Fibroblast of skin of back (primary cell): ENCODE results near the gene MAPK8IP2.

Source experiments
- DNase-seq: peaks from one replicate; pipeline ENCODE4 v3.0.0-alpha.2; 2013

MAPK8IP2 gene

GRCh38 chr22:50576070-50576469 is 24.5 kb upstream of the MAPK8IP2 start:
- peak; percentile 41 for DNase-seq

GRCh38 chr22:50576806-50577696 is 23.5 kb upstream of the MAPK8IP2 start:
- DNase-seq: no peak

- DNase-seq: no peak
These were observed 23.0 kb upstream of the MAPK8IP2 start for GRCh38 chr22:50577697-50577986.

GRCh38 chr22:50577987-50578775 is 22.4 kb upstream of the MAPK8IP2 start, which contains the start of gene CPT1B:
Gene CPT1B (minus strand): TSS chr22:50578427. CDS start chr22:50577915, 512 bp downstream.
- DNase-seq: peak; percentile 42

- DNase-seq: no peak
These were observed 21.8 kb upstream of the MAPK8IP2 start for GRCh38 chr22:50578776-50579310.

- no peak for DNase-seq
These were observed 20.8 kb upstream of the MAPK8IP2 start for GRCh38 chr22:50579752-50580151.

GRCh38 chr22:50581031-50581949 is 19.3 kb upstream of the MAPK8IP2 start:
- no peak for DNase-seq

GRCh38 chr22:50581950-50582492 is 18.6 kb upstream of the MAPK8IP2 start:
- DNase-seq: peak; percentile 9

GRCh38 chr22:50582493-50583293 is 17.9 kb upstream of the MAPK8IP2 start, which contains the start of gene CHKB:
Gene CHKB (minus strand): TSS chr22:50582849. CDS start chr22:50582781, 68 bp downstream.
- peak; percentile 98 for DNase-seq

GRCh38 chr22:50583294-50583861 is 17.2 kb upstream of the MAPK8IP2 start:
- DNase-seq: no peak

- DNase-seq: no peak
These were observed 16.2 kb upstream of the MAPK8IP2 start for GRCh38 chr22:50584106-50585096.

- no peak for DNase-seq
These were observed 15.4 kb upstream of the MAPK8IP2 start for GRCh38 chr22:50585238-50585637.

GRCh38 chr22:50585781-50586180 is 14.8 kb upstream of the MAPK8IP2 start:
- no peak for DNase-seq

GRCh38 chr22:50586416-50586815 is 14.2 kb upstream of the MAPK8IP2 start:
- DNase-seq: no peak

- DNase-seq: no peak
These were observed 13.2 kb upstream of the MAPK8IP2 start for GRCh38 chr22:50587407-50587806.

GRCh38 chr22:50595189-50595588 is 5.4 kb upstream of the MAPK8IP2 start:
- no peak for DNase-seq

- no peak for DNase-seq
These were observed 3.5 kb upstream of the MAPK8IP2 start for GRCh38 chr22:50597097-50597496.

GRCh38 chr22:50599816-50600455 is 657 bp upstream of the MAPK8IP2 start:
- peak; percentile 37 for DNase-seq
